Smooth muscle cell of the umbilical artery (primary cell): ENCODE measurements around the gene TSEN15. TPM values are rescaled to one million over a fixed set of nuclear protein-coding genes. Genes with fewer than 3 reads are reported as not detected.

Experiments
- total RNA-seq: library from RNA; depleted of rRNA; stranded (reverse); fragments of >200 nt; gene quantifications from 2 replicates; pipeline ENCODE4 v1.2.3, GENCODE V29; 2014

Gene TSEN15
- total RNA-seq = 32.4 and 37.4 TPM in 2 replicates

GRCh38 chr1:184051485-184052193 is at the start of gene TSEN15:
TSS of gene TSEN15 (plus strand) at chr1:184051730. CDS start at chr1:184051756, 26 bp downstream.

Other genes starting within 250 kb of the TSEN15 start
- gene RGL1, start 246.6 kb upstream of the TSEN15 start, total RNA-seq = 19.4 and 33.9 TPM in 2 replicates
- gene COLGALT2, start 14.0 kb upstream of the TSEN15 start, total RNA-seq = 0.59 and 3.7 TPM in 2 replicates